Activated T-cell treated with anti-CD3 and anti-CD28 coated beads, Interleukin-2, amount 50 U/mL, for 1 hour (primary cell): Measurements from ENCODE around the gene PET100.

Experiments used
- DNase-seq: peaks from one replicate; pipeline ENCODE4 v3.0.0-alpha.2; 2020

Gene PET100

DNA sequence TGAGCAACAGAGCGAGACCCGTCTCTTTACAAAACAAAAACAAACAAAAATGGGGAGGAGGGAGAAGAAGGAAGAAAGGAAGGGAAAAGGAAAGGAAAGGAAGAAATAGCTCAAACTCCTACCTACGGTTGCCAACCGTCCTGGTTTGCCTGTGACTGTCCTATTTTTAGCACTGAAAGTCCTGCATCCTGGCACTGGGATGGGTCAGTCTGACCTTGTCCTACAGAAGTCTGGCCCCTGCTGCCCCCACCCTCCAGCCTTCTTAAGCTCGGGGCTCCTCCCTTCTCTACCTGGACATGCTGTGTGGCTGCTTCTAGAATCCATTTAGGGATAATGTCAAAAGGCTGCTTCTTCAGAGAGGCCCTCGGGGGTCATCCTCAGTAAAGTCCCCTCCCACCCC lies 6.1 kb downstream of the PET100 start:
- DNase-seq: no peak

DNA sequence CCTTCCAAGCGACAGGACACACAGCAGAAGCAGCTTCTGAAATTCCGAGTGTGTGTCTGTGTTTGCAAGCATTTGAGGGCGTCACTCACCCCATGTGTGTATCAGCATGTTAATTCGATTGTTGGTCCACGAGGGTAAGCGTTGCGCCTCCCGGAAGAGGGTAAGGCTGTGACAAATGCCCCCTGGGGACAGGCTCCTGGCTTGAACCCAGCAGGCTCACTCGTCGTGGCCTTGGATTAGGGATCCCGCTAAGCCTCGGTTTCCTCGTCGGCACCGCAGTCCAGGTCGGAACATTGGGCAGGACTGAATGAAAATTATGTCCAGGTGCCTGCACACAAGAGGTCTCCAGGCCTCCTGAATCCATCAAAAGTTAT lies 6.7 kb downstream of the PET100 start:
- DNase-seq: no peak

DNA sequence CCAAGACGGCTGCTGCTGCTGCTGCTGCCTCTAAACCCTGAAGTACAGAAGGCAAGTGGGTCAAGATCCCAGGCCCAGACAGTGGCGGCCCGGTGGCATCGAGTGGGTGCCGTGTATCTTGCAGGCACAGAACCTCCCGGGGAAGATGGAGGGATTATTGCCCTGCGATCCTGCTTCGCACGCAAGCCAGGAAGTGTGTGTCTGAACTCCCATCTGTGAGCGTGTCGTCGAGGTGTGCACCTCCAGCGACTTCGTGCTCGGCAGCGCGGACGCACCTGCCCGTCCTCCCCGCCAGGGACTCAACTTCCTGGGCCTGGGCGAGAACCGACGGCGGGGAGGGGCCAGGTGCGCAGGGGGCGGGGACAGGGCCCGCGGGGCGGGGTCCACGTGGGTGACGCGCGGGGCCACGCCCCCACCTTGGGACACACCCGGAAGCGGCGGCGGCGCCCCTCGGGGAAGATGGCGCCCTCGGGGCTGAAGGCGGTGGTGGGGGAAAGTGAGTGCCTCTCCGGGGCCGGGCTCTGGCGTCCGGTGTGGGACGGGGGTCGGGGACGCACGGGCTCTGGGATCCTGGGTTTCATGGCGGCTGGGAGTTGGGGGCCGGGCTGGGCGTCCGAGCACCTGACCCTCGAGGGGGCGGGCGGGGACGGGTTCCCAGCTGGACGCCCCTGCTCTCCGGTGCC lies 7.2 kb downstream of the PET100 start, which contains the start of gene STXBP2:
TSS of gene STXBP2 (plus strand) at position 420 of the 683 bp plus-strand sequence. CDS start at position 460, 40 bp downstream.
- DNase-seq: peak; percentile 98

DNA sequence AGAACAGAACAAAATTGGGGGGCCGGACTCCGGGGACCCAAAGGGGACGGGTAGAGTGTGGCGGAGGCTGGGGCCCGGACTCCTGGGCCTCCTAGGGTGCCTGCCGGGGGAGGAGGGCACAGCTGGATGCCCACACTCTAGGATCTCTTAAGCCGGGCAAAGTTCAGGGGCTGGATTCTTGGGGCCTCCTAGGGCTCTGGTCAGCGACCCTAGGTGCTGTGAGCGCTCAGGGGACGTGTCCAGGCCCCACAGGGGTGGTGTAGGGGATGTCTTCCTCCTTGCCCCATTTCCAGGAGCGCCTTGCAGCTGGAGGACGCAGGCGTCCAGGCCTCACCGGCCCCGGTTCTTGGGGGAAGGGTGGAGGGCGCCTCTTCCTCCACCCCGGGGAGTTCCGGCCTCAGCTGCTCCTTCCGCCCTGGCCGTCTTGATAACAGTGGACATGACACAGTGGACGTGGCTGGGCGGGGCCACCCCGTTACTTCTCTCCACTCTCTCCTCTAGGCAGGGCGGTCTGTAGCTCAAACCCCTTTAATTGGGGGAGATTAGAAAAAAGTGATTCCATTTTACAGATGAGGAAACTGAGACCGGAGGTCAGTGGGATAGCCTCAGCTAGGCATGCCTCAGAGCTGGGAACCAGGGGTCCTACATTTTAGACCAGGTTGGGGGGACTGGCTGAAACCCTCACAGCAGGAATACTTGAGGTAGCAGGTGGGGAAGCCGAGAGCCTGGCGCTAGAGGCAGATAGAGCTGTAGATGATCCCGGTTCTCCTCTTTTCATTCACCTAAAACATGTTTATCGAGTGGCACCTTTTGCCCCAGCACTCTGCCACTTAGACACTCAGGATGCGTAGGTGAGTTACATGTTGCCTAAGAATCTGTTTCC lies 8.0 kb downstream of the PET100 start:
- DNase-seq: no peak

DNA sequence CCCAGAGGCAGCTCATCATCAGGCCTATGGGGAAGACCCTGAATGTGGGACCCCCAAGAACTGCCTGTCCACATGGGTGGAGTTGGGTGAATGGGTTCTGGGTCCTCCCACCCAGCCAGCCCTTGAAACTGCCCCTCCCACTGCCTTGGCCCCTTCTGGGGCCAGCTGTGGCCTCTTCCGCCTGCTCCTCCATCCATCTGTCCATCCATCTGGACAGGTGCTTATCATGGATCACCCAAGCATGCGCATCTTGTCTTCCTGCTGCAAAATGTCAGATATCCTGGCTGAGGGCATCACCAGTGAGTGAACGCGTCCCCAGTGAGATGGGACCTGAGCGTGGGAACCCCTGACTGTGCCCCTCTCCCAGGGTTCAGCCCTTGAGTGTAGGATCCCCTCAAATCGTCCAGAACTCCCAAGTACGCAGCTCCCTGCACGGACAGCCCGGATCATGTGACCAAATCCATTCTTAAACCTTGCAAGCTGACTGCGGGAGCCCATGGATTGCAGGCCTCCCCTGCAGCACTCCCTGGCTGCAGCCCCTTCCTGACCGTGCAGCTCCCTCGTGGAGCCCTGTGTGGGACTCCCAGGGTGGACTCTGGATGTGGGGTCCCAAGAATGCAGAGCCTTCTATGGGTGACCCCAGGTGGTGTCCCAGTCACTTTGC lies 9.3 kb downstream of the PET100 start:
- no peak for DNase-seq

DNA sequence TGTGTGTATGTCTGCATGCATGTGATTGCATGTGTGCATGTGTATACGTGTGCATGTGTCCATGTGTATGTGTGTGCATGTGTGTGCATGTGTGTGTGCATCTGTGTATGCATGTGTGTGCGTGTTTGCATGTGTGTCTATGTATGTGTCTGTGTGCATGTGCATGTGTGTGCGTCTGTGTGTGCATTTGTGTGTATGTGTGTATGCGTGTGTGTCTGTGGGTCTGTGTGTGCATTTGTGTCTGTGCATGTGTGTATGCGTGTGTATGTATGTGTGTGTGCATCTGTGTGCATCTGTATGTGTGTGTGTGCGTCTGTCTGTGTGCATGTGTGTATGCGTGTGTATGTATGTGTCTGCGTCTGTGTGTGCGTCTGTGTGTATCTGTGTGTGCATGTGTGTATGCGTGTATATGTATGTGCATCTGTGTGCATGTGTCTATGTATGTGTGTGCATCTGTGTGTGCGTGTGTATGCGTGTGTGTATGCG lies 10.3 kb downstream of the PET100 start:
- DNase-seq: no peak

DNA sequence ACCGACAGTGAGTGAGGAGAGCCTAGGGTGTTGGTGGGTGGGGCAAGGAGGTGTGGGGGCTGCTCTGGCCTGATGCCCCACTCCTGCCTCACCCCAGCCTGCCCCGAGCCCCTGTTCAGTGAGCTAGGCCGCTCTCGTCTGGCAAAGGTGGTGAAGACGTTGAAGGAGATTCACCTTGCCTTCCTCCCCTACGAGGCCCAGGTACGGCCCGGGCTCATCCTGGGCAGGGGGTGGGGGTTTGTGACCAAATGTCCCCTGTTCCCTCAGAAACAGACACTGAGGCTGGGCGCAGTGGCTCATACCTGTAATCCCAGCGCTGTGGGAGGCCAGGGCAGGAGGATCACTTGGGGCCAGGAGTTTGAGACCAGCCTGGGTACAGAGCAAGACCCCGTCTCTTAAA lies 11.2 kb downstream of the PET100 start:
- no peak for DNase-seq

DNA sequence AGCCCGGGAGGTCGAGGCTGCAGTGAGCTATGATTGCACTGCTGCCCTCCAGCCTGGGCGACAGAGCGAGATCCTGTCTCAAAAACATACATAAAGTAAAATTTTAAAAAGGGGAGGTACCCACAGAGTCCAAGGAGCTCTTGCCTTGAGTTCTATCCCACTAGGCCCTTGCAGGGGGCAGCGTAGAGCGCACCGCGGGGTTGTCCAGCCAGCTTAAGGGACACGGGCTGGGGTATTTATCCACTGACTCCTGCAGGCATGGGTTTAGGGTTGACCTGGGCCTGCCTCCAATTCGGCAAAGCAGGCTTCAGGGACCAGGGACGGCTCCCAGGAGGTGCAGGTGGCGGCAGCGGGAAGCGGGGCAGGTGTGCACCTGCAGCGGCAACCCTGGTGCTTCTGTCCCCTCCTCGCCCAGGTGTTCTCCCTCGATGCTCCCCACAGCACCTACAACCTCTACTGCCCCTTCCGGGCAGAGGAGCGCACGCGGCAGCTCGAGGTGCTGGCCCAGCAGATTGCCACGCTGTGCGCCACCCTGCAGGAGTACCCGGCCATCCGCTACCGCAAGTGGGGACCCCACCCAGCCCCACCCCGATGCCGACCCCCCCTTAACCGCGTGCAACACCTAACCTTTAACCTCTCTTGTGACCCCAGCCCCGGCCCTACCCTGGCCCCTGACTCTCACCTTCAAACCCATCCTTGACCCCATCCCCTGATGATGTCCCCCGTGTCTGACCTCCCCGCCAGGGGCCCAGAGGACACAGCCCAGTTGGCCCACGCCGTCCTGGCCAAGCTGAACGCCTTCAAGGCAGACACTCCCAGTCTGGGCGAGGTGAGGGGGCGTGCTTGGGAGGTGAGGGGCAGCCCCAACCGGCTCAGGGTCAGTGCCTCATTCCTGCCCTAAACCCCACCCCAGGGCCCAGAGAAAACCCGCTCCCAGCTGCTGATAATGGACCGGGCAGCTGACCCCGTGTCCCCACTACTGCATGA lies 12.0 kb downstream of the PET100 start:
- DNase-seq: no peak

DNA sequence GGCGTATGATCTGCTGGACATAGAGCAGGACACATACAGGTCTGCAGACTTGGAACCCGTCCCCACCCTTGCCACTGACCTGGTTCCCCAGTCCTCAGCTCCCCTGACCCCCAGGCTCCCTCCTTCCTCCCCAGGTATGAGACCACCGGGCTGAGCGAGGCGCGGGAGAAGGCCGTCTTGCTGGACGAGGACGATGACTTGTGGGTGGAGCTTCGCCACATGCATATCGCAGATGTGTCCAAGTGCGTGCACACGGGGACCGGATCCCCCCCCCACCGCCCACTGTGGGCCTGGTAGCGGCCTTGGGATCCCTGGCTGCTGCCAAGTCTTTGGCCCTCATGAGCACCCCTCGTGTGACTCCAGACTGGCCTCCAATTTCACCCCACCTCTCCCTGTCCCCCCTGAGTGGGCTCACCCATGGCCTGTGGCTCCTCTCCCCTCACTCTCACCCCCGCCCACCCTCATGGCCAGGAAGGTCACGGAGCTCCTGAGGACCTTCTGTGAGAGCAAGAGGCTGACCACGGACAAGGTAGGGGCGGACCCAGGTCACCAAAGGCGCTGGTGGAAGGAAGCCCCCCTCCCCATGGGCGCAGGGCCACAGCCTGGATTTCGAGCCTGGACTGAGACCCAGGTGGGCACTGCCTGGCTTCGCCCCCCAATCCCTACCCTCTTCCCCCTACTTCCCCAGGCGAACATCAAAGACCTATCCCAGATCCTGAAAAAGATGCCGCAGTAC lies 12.9 kb downstream of the PET100 start:
- no peak for DNase-seq

DNA sequence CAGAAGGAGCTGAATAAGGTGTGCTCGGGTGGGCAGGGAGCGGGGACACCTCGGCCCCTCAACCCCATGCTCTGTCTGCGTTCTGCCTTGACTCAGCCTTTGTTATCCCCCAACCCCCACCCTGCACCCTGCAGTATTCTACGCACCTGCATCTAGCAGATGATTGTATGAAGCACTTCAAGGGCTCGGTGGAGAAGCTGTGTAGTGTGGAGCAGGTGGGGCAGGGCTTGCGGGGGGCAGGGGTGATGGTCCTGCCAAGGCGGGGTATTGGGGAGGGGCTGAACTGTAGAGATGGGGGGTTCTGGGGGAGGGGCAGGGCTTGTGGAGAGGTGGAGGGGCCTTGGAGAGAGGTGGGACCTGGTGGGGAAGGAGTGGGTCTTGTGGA lies 13.4 kb downstream of the PET100 start:
- DNase-seq: no peak

DNA sequence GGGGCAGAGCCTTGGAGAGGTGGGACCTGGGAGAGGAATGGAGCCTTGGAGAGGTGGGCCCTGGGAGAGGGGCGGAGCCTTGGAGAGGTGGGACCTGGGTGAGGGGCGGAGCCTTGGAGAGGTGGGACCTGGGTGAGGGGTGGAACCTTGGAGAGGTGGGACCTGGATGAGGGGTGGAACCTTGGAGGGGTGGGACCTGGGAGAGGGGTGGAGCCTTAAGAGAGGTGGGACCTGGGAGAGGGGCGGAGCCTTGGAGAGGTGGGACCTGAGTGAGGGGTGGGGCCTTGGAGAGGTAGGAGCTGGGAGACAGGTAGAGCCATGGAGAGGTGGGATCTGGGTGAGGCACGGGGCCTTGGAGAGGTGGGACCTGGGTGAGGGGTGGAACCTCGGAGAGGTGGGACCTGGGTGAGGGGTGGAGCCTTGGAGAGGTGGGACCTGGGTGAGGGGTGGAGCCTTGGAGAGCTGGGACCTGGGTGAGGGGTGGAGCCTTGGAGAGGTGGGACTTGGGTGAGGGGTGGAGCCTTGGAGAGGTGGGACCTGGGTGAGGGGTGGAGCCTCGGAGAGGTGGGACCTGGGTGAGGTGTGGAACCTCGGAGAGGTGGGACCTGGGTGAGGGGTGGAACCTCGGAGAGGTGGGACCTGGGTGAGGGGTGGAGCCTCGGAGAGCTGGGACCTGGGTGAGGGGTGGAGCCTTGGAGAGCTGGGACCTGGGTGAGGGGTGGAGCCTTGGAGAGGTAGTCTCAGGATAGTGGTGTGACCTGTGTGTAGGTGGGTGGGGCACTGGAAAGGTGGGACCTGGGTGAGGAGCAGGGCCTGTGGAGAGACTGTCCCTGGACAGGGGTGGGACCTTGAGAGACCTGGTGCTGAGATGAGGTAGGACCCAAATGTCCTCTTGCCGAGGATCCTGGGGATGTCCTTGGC lies 14.3 kb downstream of the PET100 start:
- peak; percentile 41 for DNase-seq

DNA sequence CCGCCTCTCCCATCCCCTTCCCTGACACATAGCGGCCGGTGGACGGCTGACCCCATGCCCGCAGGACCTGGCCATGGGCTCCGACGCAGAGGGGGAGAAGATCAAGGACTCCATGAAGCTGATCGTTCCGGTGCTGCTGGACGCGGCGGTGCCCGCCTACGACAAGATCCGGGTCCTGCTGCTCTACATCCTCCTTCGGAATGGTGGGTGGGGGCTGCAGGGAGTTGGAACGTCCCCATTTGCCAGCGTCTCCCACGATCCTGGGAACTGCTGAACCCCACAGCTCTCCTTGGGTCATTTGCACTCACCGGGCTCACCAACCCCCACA lies 14.9 kb downstream of the PET100 start:
- DNase-seq: no peak

DNA sequence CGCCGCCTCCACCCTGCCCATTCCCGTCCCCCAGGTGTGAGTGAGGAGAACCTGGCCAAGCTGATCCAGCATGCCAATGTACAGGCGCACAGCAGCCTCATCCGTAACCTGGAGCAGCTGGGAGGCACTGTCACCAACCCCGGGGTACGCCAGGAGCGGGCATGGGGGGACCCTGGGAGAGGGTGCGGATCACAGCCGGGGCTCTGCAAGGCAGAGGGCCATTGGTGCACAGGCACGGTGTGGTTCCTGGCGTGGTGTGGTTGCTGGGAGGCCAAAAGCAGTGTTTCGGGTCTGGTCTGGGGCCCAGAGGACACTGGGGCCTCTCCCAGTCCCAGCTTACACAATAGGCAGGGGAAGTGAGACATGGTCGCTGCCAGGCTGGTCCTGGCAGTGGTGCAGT lies 15.6 kb downstream of the PET100 start:
- no peak for DNase-seq

DNA sequence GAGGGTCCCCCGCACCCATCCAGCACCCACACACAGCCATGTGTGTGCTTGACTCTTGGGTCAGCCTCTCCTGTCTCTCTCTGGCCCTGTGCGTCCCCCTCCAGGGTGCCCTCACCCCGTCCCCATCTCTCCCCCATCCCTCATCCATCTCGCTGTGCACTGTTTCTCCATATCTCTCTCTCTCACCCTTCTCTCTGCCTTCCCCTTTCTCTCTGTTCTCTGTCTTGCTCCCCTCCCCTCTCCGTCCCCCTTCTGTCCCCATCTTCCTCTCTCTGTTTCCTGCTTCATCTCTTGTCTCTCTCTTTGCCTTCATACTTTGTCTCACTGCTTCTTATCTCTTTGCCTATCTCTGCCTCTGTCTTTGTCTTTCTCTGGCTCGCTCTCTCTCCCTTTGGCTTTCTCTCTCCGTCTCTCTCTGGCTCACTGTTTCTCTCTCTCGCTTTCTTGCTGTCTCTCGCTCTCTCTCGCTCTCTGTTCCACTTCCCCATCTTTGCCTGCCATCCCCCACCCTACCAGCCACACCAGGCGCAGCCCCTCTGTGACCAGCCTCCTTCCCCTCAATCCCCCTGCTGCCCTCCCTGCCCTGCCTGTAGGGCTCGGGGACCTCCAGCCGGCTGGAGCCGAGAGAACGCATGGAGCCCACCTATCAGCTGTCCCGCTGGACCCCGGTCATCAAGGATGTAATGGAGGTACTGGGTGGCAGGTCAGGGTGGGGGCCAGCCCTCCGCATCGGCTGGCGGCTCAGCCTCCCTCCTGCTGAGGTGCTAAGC lies 16.2 kb downstream of the PET100 start:
- DNase-seq: no peak

DNA sequence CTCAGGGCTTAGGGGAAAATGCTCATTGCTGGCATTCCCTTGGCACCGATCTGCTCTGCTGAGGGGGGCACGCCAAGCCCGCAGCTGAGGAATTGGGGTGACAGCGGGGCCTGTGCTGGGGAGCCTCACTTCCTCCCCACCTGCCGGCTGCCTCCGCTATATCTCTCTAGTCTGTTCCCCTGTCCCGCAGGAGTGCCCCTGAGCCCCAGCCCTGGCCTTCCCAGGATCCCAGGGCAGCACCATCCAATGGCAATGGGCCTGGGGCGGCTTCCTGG lies 16.8 kb downstream of the PET100 start:
- no peak for DNase-seq

DNA sequence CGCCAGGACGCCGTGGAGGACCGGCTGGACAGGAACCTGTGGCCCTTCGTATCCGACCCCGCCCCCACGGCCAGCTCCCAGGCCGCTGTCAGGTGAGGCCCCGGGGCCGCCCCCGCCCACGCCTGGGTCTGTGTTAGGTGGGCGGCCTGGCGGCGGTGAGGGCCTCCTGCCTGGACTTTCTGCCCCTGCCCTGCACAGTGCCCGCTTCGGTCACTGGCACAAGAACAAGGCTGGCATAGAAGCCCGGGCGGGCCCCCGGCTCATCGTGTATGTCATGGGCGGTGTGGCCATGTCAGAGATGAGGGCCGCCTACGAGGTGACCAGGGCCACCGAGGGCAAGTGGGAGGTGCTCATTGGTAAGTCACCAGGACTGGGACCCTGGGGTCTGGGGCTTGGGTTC lies 17.6 kb downstream of the PET100 start:
- DNase-seq: no peak

DNA sequence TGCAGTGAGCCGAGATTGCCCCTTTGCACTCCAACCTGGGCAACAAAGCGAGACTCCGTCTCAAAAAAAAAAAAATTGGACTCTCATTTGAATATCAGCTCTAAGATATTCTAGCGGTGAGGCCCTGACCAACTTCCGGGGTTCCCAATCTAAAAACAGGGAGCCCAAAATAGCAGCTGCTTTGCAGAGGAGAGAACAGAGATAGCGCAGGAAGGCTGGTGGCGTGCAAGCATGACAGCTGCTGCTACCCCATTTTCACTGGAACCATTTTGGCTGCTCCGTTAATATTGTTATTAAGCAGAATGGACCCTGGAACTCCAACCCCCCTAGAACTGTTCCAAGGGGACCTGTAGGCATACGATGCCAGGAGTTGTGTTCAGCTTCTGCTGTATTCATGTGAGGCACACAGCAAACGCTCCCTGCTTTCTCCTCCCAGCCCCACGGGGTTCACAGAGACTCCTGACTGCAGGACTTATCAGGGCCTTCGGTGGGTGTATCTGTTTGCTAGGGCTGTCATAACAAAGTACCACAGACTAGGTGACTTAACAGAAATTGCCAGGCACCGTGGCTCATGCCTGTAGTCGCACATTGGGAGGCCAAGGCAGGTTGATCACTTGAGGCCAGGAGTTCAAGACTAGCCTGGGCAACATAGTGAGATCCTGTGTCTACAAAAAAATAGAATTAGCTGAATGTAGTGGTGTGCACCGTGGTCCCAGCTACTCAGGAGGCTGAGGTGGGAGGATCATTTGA lies 18.8 kb downstream of the PET100 start:
- no peak for DNase-seq

DNA sequence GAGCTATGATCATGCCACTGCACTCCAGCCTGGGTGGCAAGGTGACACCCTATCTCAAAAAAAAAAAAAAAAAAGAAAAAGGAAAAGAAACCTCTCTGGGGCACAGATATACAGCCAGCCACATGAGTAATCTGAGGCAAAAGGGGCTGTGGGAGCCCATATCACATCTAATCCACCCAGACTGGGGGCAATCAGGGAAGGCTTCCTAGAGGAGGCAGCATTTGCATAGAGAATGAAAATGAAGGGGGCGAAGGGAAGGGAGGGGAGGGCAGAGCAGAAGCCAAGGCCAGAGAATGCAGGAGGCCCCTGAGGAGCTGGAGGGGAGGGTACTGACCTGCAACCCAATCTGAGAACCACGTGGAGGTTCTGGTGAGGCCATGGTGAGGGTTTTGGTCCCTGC lies 20.6 kb downstream of the PET100 start:
- DNase-seq: no peak

DNA sequence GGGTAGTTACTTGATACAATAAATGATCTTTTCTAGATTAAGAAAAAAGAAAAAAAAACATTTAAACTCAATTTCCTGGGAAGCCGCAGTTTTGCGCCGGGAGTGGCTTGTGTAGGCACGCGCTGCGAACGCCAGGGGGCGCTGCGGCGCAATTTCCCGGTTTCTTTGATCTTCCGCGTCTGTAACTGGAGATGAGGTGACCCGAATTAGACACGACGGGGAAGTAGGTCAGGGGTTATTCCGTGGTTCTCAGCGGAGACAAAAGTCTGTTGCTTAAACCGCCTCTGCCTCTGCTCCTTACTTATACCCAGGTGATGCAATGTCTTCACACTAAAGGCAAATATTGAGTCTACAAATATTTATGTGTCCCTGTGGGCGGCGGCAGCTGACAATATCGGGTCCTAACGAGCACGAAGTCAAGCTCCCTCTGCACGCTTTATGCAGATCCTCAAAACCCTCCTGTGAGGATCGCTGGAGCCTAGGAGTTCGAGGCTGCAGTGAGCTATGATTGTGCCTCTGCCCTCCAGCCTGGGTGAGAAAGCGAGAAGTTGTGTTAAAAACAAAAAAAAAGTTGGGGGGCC lies 22.6 kb downstream of the PET100 start:
- peak; percentile 91 for DNase-seq
